ENCODE data around the gene OTULINL. TPM values are rescaled to one million over a fixed set of nuclear protein-coding genes. Genes with fewer than 3 reads are reported as not detected.

Gene OTULINL
- polyA plus RNA-seq, 1 donor (not counting 4 experiments of a cell fraction or from before 2014, with no cell fraction given), result 0.62 TPM

- Histone ChIP-seq H3K79me2 (ENCODE audit: control insufficient read depth, insufficient read depth, low read length) (no peaks in the 10 kb centered on the region), H4K20me1 (ENCODE audit: control insufficient read depth, extremely low read depth, insufficient read depth, low read length) (no peaks in the 10 kb centered on the region), H3K9me3 (ENCODE audit: control insufficient read depth, low read depth, low read length) (no peaks in the 10 kb centered on the region), H3K9ac (ENCODE audit: control insufficient read depth, extremely low read depth, insufficient read depth, low read length) (no peak overlapping the region), H3K4me2 (ENCODE audit: control insufficient read depth, extremely low read depth, insufficient read depth, low read depth, low read length) (no peak overlapping the region), H3K27me3 (ENCODE audit: control insufficient read depth, extremely low read depth, insufficient read depth, low read length) (peaks cover under 1% of the 10 kb centered on the region), H2AFZ (ENCODE audit: control insufficient read depth, low read length) (no peak overlapping the region), H3K27ac (ENCODE audit: control insufficient read depth, insufficient read depth, low read length) (no peak overlapping the region), H3K4me3 (ENCODE audit: control insufficient read depth in 2 of 3, extremely low read depth in 1 of 3, insufficient read depth in 2 of 3, low read depth in 1 of 3, low read length in 3 of 3) (no peak overlapping the region), H3K9me1 (ENCODE audit: control insufficient read depth, extremely low read depth, insufficient read depth, low read length) (no peaks in the 10 kb centered on the region), H3K36me3 (ENCODE audit: control insufficient read depth in 2 of 2, extremely low read depth in 1 of 2, insufficient read depth in 2 of 2, low read length in 2 of 2) (no peaks in the 10 kb centered on the region), H3K4me1 (ENCODE audit: control insufficient read depth, extremely low read depth, insufficient read depth, low read length) (no peaks in the 10 kb centered on the region)
- DNase-seq (ENCODE audit: low read depth, low spot score), result no peak
- dilution Hi-C loops (cut with MboI; ENCODE audit: extremely low pct_ligation_motif_present, low sequenced_read_pairs), result no loop called here
- FAIRE-seq, result no peak
- TF ChIP-seq EZH2 (IDR thresholded peaks at IDR 0.05; ENCODE audit: low read length), result no peak
- TF ChIP-seq CTCF (optimal IDR thresholded peaks at IDR 0.05 in 1 of 3, IDR thresholded peaks at IDR 0.05 in 1 of 3, conservative IDR thresholded peaks at IDR 0.05 in 1 of 3; ENCODE audit: extremely low read depth in 1 of 3, insufficient read depth in 2 of 3, low read length in 3 of 3), result no peak
Observed at GRCh38 chr5:14594378-14595074, 12.9 kb downstream of the OTULINL start.

- no peak overlapping the region for H3K27ac ChIP-seq (ENCODE audit: control insufficient read depth, insufficient read depth, low read length)
- H3K4me3 ChIP-seq (ENCODE audit: control insufficient read depth in 2 of 3, extremely low read depth in 1 of 3, insufficient read depth in 2 of 3, low read depth in 1 of 3, low read length in 3 of 3), result no peak overlapping the region
- dilution Hi-C loops (cut with MboI; ENCODE audit: extremely low pct_ligation_motif_present, low sequenced_read_pairs), result no loop called here
- H2AFZ ChIP-seq (ENCODE audit: control insufficient read depth, low read length), result no peak overlapping the region
- H4K20me1 ChIP-seq (ENCODE audit: control insufficient read depth, extremely low read depth, insufficient read depth, low read length), result no peaks in the 10 kb centered on the region
- no peaks in the 10 kb centered on the region for H3K27me3 ChIP-seq (ENCODE audit: control insufficient read depth, extremely low read depth, insufficient read depth, low read length)
- no peak overlapping the region for H3K4me2 ChIP-seq (ENCODE audit: control insufficient read depth, extremely low read depth, insufficient read depth, low read depth, low read length)
- no peaks in the 10 kb centered on the region for H3K9me3 ChIP-seq (ENCODE audit: control insufficient read depth, low read depth, low read length)
- FAIRE-seq, result no peak
- no peak for DNase-seq (ENCODE audit: low read depth, low spot score)
- no peaks in the 10 kb centered on the region for H3K36me3 ChIP-seq (ENCODE audit: control insufficient read depth in 2 of 2, extremely low read depth in 1 of 2, insufficient read depth in 2 of 2, low read length in 2 of 2)
- no peak overlapping the region for H3K9ac ChIP-seq (ENCODE audit: control insufficient read depth, extremely low read depth, insufficient read depth, low read length)
- H3K4me1 ChIP-seq (ENCODE audit: control insufficient read depth, extremely low read depth, insufficient read depth, low read length), result no peaks in the 10 kb centered on the region
- no peak for TF ChIP-seq EZH2 (IDR thresholded peaks at IDR 0.05; ENCODE audit: low read length)
- no peak for TF ChIP-seq CTCF (optimal IDR thresholded peaks at IDR 0.05 in 1 of 3, IDR thresholded peaks at IDR 0.05 in 1 of 3, conservative IDR thresholded peaks at IDR 0.05 in 1 of 3; ENCODE audit: extremely low read depth in 1 of 3, insufficient read depth in 2 of 3, low read length in 3 of 3)
- H3K9me1 ChIP-seq (ENCODE audit: control insufficient read depth, extremely low read depth, insufficient read depth, low read length), result no peaks in the 10 kb centered on the region
- no peaks in the 10 kb centered on the region for H3K79me2 ChIP-seq (ENCODE audit: control insufficient read depth, insufficient read depth, low read length)
Observed at GRCh38 chr5:14595189-14595588, 13.6 kb downstream of the OTULINL start.
